Activated naive CD4-positive, alpha-beta T cell treated with anti-CD3 and anti-CD28 coated beads, Interleukin-2, amount 10 ng/mL, durations not matched to agents 7 days and 5 days (primary cell): ENCODE data around the gene KCNAB2.
"Not testable (repeated sequence)": the region's sequence is repeated elsewhere in the genome, so short reads cannot be mapped to it uniquely, and the experiment has no call there.

ENCODE experiments used
- CTCF ChIA-PET: fragments of 350-600 bp; sonication (Branson Sonifier 250); formaldehyde crosslinking; loops from one replicate; lab custom pipeline; 2021; ENCODE audit warnings: antibody characterized with exemption; lab: Charles Lee
- DNase-seq: peaks from one replicate; pipeline ENCODE4 v3.0.0-alpha.2; 2020
- H3K27ac Mint-ChIP-seq: one replicate; pipeline ENCODE4 v1.8.0; 2021; ENCODE audit warnings: mild to moderate bottlenecking, moderate library complexity, mixed read lengths
- H3K27me3 Mint-ChIP-seq: one replicate; pipeline ENCODE4 v1.8.0; 2021; ENCODE audit warnings: mild to moderate bottlenecking, mixed read lengths
- H3K36me3 Mint-ChIP-seq: one replicate; pipeline ENCODE4 v1.8.0; 2021; ENCODE audit warnings: mixed read lengths
- H3K4me1 Mint-ChIP-seq: one replicate; pipeline ENCODE4 v1.8.0; 2021; ENCODE audit warnings: mixed read lengths
- H3K4me3 Mint-ChIP-seq: one replicate; pipeline ENCODE4 v1.8.0; 2021; ENCODE audit warnings: mild to moderate bottlenecking, moderate library complexity, mixed read lengths
- H3K9me3 Mint-ChIP-seq: one replicate; pipeline ENCODE4 v1.8.0; 2021; ENCODE audit warnings: mixed read lengths

KCNAB2 gene

GRCh38 chr1:6044481-6045109 lies 1.1 kb upstream of the KCNAB2 start:
- Mint-ChIP-seq H3K9me3 (no peaks in the 10 kb centered on the region), H3K36me3 (peaks cover 45% of the 10 kb centered on the region), H3K4me1 (peaks cover 2% of the 10 kb centered on the region), H3K27ac (peak overlapping the region; percentile 12), H3K27me3 (no peaks in the 10 kb centered on the region), H3K4me3 (no peak overlapping the region)
- CTCF ChIA-PET = interaction anchor here (1.2 kb wide), 1 partner anchor 11 kb away, joined by 3 read pairs; no protein-coding TSS in a partner anchor
- no peak for DNase-seq

GRCh38 chr1:6045110-6045502 lies 582 bp upstream of the KCNAB2 start:
- no peak overlapping the region for H3K27ac Mint-ChIP-seq
- no peaks in the 10 kb centered on the region for H3K9me3 Mint-ChIP-seq
- no peak for DNase-seq
- no peak overlapping the region for H3K4me3 Mint-ChIP-seq
- peaks cover 2% of the 10 kb centered on the region for H3K4me1 Mint-ChIP-seq
- no peaks in the 10 kb centered on the region for H3K27me3 Mint-ChIP-seq
- H3K36me3 Mint-ChIP-seq = peaks cover 43% of the 10 kb centered on the region
- CTCF ChIA-PET = no interaction called here

- Mint-ChIP-seq H3K27ac (no peak overlapping the region), H3K36me3 (peaks cover 44% of the 10 kb centered on the region), H3K9me3 (no peaks in the 10 kb centered on the region), H3K4me3 (no peak overlapping the region), H3K27me3 (no peaks in the 10 kb centered on the region), H3K4me1 (peaks cover 2% of the 10 kb centered on the region)
- no peak for DNase-seq
- CTCF ChIA-PET = no interaction called here
Measured at GRCh38 chr1:6046279-6046678, 591 bp downstream of the KCNAB2 start.

- CTCF ChIA-PET = no interaction called here
Measured at GRCh38 chr1:6048179-6048867, 2.6 kb downstream of the KCNAB2 start.

GRCh38 chr1:6049419-6049818 lies 3.7 kb downstream of the KCNAB2 start:
- Mint-ChIP-seq H3K27me3 (no peaks in the 10 kb centered on the region), H3K36me3 (peaks cover 45% of the 10 kb centered on the region), H3K9me3 (no peaks in the 10 kb centered on the region), H3K4me3 (no peak overlapping the region), H3K27ac (no peak overlapping the region), H3K4me1 (peaks cover 2% of the 10 kb centered on the region)
- CTCF ChIA-PET = no interaction called here
- no peak for DNase-seq

More at GRCh38 chr1:6048179-6048867, 2.6 kb downstream of the KCNAB2 start:
- Mint-ChIP-seq H3K27me3 (no peaks in the 10 kb centered on the region), H3K36me3 (peaks cover 47% of the 10 kb centered on the region), H3K9me3 (no peaks in the 10 kb centered on the region), H3K27ac (no peak overlapping the region), H3K4me3 (no peak overlapping the region), H3K4me1 (peaks cover 2% of the 10 kb centered on the region)
- DNase-seq = no peak

- Mint-ChIP-seq H3K36me3 (peaks cover 47% of the 10 kb centered on the region), H3K9me3 (no peaks in the 10 kb centered on the region), H3K27ac (no peak overlapping the region), H3K4me1 (peaks cover 2% of the 10 kb centered on the region), H3K27me3 (no peaks in the 10 kb centered on the region), H3K4me3 (no peak overlapping the region)
- DNase-seq = no peak
- CTCF ChIA-PET = no interaction called here
Measured at GRCh38 chr1:6051423-6051822, 5.7 kb downstream of the KCNAB2 start.

- no peak overlapping the region for H3K4me3 Mint-ChIP-seq
- DNase-seq = peak; percentile 74
- H3K27me3 Mint-ChIP-seq = no peaks in the 10 kb centered on the region
- peaks cover 51% of the 10 kb centered on the region for H3K36me3 Mint-ChIP-seq
- CTCF ChIA-PET = interaction anchor here (0.7 to 1.1 kb wide), 3 partner anchors 15 to 352 kb away, joined by 3 to 4 read pairs (median 3); no protein-coding TSS in a partner anchor
- peaks cover 4% of the 10 kb centered on the region for H3K4me1 Mint-ChIP-seq
- H3K27ac Mint-ChIP-seq = peak overlapping the region; percentile 80
- no peaks in the 10 kb centered on the region for H3K9me3 Mint-ChIP-seq
Measured at GRCh38 chr1:6052543-6053205, 7.0 kb downstream of the KCNAB2 start.

GRCh38 chr1:6053206-6053546 lies 7.5 kb downstream of the KCNAB2 start:
- Mint-ChIP-seq H3K4me1 (peaks cover 4% of the 10 kb centered on the region), H3K9me3 (no peaks in the 10 kb centered on the region), H3K36me3 (peaks cover 47% of the 10 kb centered on the region), H3K27ac (peak overlapping the region; percentile 80), H3K4me3 (no peak overlapping the region), H3K27me3 (no peaks in the 10 kb centered on the region)
- CTCF ChIA-PET = interaction anchor here (0.7 to 1.1 kb wide), 4 partner anchors 14 to 386 kb away, joined by 3 to 4 read pairs (median 3); no protein-coding TSS in a partner anchor
- no peak for DNase-seq

- Mint-ChIP-seq H3K4me1 (peaks cover 6% of the 10 kb centered on the region), H3K4me3 (no peak overlapping the region), H3K36me3 (peaks cover 46% of the 10 kb centered on the region), H3K9me3 (no peaks in the 10 kb centered on the region), H3K27ac (no peak overlapping the region), H3K27me3 (no peaks in the 10 kb centered on the region)
- CTCF ChIA-PET = no interaction called here
- no peak for DNase-seq
Measured at GRCh38 chr1:6054596-6054995, 8.9 kb downstream of the KCNAB2 start.

- Mint-ChIP-seq H3K9me3 (no peaks in the 10 kb centered on the region), H3K4me3 (no peak overlapping the region), H3K27ac (peak overlapping the region; percentile 71), H3K36me3 (peaks cover 44% of the 10 kb centered on the region), H3K27me3 (no peaks in the 10 kb centered on the region), H3K4me1 (peaks cover 6% of the 10 kb centered on the region)
- CTCF ChIA-PET = no interaction called here
- no peak for DNase-seq
Measured at GRCh38 chr1:6056572-6056948, 10.9 kb downstream of the KCNAB2 start.

GRCh38 chr1:6057170-6057845 lies 11.6 kb downstream of the KCNAB2 start:
- no peak overlapping the region for H3K4me3 Mint-ChIP-seq
- H3K9me3 Mint-ChIP-seq = no peaks in the 10 kb centered on the region
- no peak for DNase-seq
- no peak overlapping the region for H3K27ac Mint-ChIP-seq
- no peaks in the 10 kb centered on the region for H3K27me3 Mint-ChIP-seq
- peaks cover 46% of the 10 kb centered on the region for H3K36me3 Mint-ChIP-seq
- H3K4me1 Mint-ChIP-seq = peaks cover 6% of the 10 kb centered on the region
- CTCF ChIA-PET = no interaction called here

- H3K9me3 Mint-ChIP-seq = no peaks in the 10 kb centered on the region
- H3K4me3 Mint-ChIP-seq = no peak overlapping the region
- H3K4me1 Mint-ChIP-seq = peaks cover 4% of the 10 kb centered on the region
- no peaks in the 10 kb centered on the region for H3K27me3 Mint-ChIP-seq
- no peak for DNase-seq
- H3K27ac Mint-ChIP-seq = no peak overlapping the region
- peaks cover 33% of the 10 kb centered on the region for H3K36me3 Mint-ChIP-seq
- CTCF ChIA-PET = no interaction called here
Measured at GRCh38 chr1:6059866-6060265, 14.2 kb downstream of the KCNAB2 start.

GRCh38 chr1:6062670-6063069 lies 17.0 kb downstream of the KCNAB2 start:
- Mint-ChIP-seq H3K4me3 (no peak overlapping the region), H3K9me3 (no peaks in the 10 kb centered on the region), H3K27me3 (no peaks in the 10 kb centered on the region), H3K27ac (no peak overlapping the region), H3K4me1 (peaks cover 2% of the 10 kb centered on the region), H3K36me3 (peaks cover 29% of the 10 kb centered on the region)
- CTCF ChIA-PET = no interaction called here
- DNase-seq = no peak

- CTCF ChIA-PET, H3K4me3 Mint-ChIP-seq, DNase-seq, H3K27ac Mint-ChIP-seq, H3K27me3 Mint-ChIP-seq, H3K9me3 Mint-ChIP-seq, H3K4me1 Mint-ChIP-seq: not testable (repeated sequence)
- H3K36me3 Mint-ChIP-seq = peaks cover 29% of the 10 kb centered on the region
Measured at GRCh38 chr1:6063532-6064053, 17.9 kb downstream of the KCNAB2 start.
